LNCAP (cell line): Measurements from ENCODE around the gene SPATA6L.

Experiments used
- CTCF ChIP-seq: fragments of 450-650 bp; IDR thresholded peaks from 2 replicates; pipeline ENCODE4 v1.5.1; 2017; ENCODE audit warnings: mild to moderate bottlenecking

The SPATA6L gene

DNA sequence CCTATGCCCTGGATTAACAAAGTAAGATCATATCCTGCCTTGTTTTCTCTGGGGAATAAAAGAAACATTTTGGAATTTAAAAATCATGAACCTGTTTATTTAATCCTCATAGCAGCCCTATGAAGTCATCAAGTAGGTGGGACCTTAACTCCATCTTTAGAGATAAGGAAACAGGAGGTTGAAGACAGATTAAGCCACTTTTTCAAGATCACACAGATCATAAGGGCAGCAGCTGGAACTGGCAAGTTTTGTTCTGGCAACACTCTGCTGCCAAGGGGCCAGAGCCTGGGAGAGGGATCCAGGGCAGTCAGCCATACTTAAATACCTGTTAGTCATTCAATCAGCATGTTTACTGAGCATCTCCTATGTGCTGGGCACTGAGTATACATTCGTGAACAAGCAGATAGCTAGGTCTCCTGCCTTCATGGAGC, 112.3 kb downstream of the SPATA6L start:
- TF ChIP-seq CTCF: no peak

GRCh38 chr9:4550777-4551484, 115.3 kb downstream of the SPATA6L start:
- TF ChIP-seq CTCF: no peak

- TF ChIP-seq CTCF: no peak
Observed at GRCh38 chr9:4549751-4550295, 116.5 kb downstream of the SPATA6L start.

DNA sequence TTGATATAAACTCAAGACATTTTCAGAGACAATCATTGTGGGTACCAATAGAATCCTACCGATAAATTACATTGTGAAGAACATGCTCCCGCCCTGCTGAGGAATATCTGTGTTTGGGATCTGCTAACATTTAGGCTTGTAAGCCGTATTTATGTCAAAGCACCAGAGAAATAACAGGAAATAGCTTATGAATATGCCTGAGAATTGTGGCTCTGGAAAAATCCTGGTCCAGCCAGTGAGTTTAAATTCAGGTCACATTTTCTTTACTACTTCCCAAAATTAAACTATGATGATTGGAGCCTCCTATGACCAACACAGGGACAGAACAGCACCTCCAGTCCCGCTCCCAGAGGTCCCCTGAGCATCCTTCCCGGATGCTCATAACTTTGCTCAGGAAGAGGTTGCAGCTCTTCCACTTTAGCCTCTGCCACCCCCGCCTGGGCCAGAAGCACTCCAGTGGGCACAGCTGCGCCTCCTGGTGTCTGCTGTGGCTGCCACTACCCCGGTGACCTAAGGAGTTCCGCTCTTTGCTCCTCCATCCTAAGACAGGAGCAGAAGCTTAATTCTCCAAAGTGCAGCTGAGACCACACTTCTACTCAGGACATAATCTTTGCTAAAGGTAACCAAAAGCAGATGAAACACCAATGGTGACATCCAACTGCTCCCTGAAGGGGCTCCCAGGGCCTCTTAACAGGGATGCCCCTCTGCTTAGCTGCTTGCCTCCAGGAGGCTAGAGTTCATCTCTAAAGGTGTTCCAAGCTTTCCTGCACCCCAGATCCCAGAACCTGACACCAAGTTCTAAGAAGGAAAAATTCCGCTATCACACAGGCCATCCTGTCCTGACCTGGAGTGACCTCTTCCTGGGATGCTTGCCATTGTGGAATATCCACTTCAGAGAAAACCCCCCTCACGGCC, 117.2 kb downstream of the SPATA6L start:
- TF ChIP-seq CTCF: no peak
